HepG2 (cell line): ENCODE data around the gene NUP54. TPM values are rescaled to one million over a fixed set of nuclear protein-coding genes. Genes with fewer than 3 reads are reported as not detected.

Source experiments
- BCL6 ChIP-seq: IDR thresholded peaks from 2 replicates; pipeline ENCODE4 v1.6.1; 2016; ENCODE audit warnings: missing genetic modification reagents, missing compliant biosample characterization
- EHMT2 ChIP-seq: fragments of 200-600 bp; sonication (generic); IDR thresholded peaks from 2 replicates; pipeline ENCODE4 v1.7.0; 2017; ENCODE audit warnings: antibody characterized with exemption, low read depth, low read length, borderline replicate concordance
- HBP1 ChIP-seq: IDR thresholded peaks from 2 replicates; pipeline ENCODE4 v1.6.1; 2016; ENCODE audit warnings: low read depth, control low read depth
- HMGA1 ChIP-seq: sonication (generic); formaldehyde crosslinking; conservative IDR thresholded peaks from 2 replicates; pipeline ENCODE4 v1.4.0; 2020; ENCODE audit warnings: missing genetic modification reagents
- LBX2 ChIP-seq: sonication (generic); formaldehyde crosslinking; IDR thresholded peaks from 2 replicates; pipeline ENCODE4 v1.5.0; 2020; ENCODE audit warnings: missing genetic modification reagents, mild to moderate bottlenecking, borderline replicate concordance
- MATR3 ChIP-seq: sonication (generic); formaldehyde crosslinking; IDR thresholded peaks from 2 replicates; pipeline ENCODE4 v1.4.0; 2020; ENCODE audit warnings: missing genetic modification reagents
- PAXIP1 ChIP-seq: sonication (generic); formaldehyde crosslinking; conservative IDR thresholded peaks from 2 replicates; pipeline ENCODE4 v1.4.0; 2020; ENCODE audit warnings: mild to moderate bottlenecking, missing genetic modification reagents, moderate library complexity
- RBM39 ChIP-seq: fragments of 200-400 bp; formaldehyde crosslinking; IDR thresholded peaks from one replicate; pipeline ENCODE4 v1.6.1; 2018; ENCODE audit warnings: antibody characterized with exemption, mild to moderate bottlenecking, low read depth, low read length; ENCODE audit not compliant: poor library complexity, severe bottlenecking
- REXO4 ChIP-seq: sonication (generic); formaldehyde crosslinking; IDR thresholded peaks from 2 replicates; pipeline ENCODE4 v1.8.0; 2022; ENCODE audit warnings: missing genetic modification reagents, mild to moderate bottlenecking, borderline replicate concordance
- ZBTB42 ChIP-seq: sonication (generic); formaldehyde crosslinking; IDR thresholded peaks from 2 replicates; pipeline ENCODE4 v1.5.0; 2020; ENCODE audit warnings: mild to moderate bottlenecking, missing genetic modification reagents
- ZNF317 ChIP-seq: sonication (generic); formaldehyde crosslinking; IDR thresholded peaks from 2 replicates; pipeline ENCODE4 v1.5.0; 2020; ENCODE audit warnings: mild to moderate bottlenecking, missing genetic modification reagents
- ZNF383 ChIP-seq: sonication (generic); formaldehyde crosslinking; IDR thresholded peaks from 2 replicates; pipeline ENCODE4 v1.4.0; 2020; ENCODE audit warnings: missing genetic modification reagents, mild to moderate bottlenecking, borderline replicate concordance
- ZNF468 ChIP-seq: sonication (generic); formaldehyde crosslinking; IDR thresholded peaks from 2 replicates; pipeline ENCODE4 v1.8.0; 2022; ENCODE audit warnings: mild to moderate bottlenecking, moderate library complexity, missing genetic modification reagents
- polyA plus RNA-seq, 8 experiments: library from polyadenylated mRNA; depleted of rRNA in 3 of 8; stranded (reverse) in 7 of 8; unstranded in 1 of 8; fragments of >200 nt; fragmentation: Illumina TruSeq in 4 of 8; extraction: Trizol in 4 of 8; gene quantifications; 2 replicates each; pipeline versions ENCODE4 v1.2.1 to v1.2.3, GENCODE V29; 2011 to 2016; ENCODE audit warnings: low read depth in 4 of 8, missing spikeins in 1 of 8, mixed read lengths in 1 of 8; ENCODE audit not compliant: insufficient read depth in 1 of 8
- total RNA-seq, 5 experiments: library from RNA; depleted of rRNA; stranded (reverse); fragments of >200 nt; fragmentation: Illumina TruSeq; extraction: Trizol; gene quantifications; 2 replicates each; pipeline ENCODE4 v1.2.3, GENCODE V29; 2016; ENCODE audit warnings: low read depth in 1 of 5
- TF ChIP-seq, protein P1 (sequence below): sonication (generic); formaldehyde crosslinking; IDR thresholded peaks from 2 replicates; pipeline ENCODE4 v1.5.0; 2020; ENCODE audit warnings: mild to moderate bottlenecking, missing genetic modification reagents, borderline replicate concordance
- TF ChIP-seq, protein P2 (sequence below): sonication (generic); formaldehyde crosslinking; IDR thresholded peaks from 2 replicates; pipeline ENCODE4 v1.9.0; 2021; ENCODE audit warnings: missing genetic modification reagents, borderline replicate concordance

The NUP54 gene
- total and polyA plus RNA-seq, 2 of the 13 experiments (the other 11 are each of a cell fraction or from before 2014, with no cell fraction given) = 36.1 to 69.3 TPM

- no peak for TF ChIP-seq LBX2
- no peak for TF ChIP-seq ZNF383 (CRISPR knock-in tag)
- TF ChIP-seq, protein P1, sequence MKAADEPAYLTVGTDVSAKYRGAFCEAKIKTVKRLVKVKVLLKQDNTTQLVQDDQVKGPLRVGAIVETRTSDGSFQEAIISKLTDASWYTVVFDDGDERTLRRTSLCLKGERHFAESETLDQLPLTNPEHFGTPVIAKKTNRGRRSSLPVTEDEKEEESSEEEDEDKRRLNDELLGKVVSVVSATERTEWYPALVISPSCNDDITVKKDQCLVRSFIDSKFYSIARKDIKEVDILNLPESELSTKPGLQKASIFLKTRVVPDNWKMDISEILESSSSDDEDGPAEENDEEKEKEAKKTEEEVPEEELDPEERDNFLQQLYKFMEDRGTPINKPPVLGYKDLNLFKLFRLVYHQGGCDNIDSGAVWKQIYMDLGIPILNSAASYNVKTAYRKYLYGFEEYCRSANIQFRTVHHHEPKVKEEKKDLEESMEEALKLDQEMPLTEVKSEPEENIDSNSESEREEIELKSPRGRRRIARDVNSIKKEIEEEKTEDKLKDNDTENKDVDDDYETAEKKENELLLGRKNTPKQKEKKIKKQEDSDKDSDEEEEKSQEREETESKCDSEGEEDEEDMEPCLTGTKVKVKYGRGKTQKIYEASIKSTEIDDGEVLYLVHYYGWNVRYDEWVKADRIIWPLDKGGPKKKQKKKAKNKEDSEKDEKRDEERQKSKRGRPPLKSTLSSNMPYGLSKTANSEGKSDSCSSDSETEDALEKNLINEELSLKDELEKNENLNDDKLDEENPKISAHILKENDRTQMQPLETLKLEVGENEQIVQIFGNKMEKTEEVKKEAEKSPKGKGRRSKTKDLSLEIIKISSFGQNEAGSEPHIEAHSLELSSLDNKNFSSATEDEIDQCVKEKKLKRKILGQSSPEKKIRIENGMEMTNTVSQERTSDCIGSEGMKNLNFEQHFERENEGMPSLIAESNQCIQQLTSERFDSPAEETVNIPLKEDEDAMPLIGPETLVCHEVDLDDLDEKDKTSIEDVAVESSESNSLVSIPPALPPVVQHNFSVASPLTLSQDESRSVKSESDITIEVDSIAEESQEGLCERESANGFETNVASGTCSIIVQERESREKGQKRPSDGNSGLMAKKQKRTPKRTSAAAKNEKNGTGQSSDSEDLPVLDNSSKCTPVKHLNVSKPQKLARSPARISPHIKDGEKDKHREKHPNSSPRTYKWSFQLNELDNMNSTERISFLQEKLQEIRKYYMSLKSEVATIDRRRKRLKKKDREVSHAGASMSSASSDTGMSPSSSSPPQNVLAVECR (CRISPR knock-in tag) = peak; percentile 98
- peak; percentile 81 for TF ChIP-seq RBM39
- no peak; the same call in 1 of the 2 replicates for TF ChIP-seq ZNF317 (CRISPR knock-in tag)
- TF ChIP-seq MATR3 = no peak
- 0 out of 2 replicates have a peak, but pooled peaks have one; percentile 33 for TF ChIP-seq EHMT2
- TF ChIP-seq ZNF468 (CRISPR knock-in tag) = no peak
- TF ChIP-seq HBP1 = peak; percentile 94
- TF ChIP-seq, protein P2, sequence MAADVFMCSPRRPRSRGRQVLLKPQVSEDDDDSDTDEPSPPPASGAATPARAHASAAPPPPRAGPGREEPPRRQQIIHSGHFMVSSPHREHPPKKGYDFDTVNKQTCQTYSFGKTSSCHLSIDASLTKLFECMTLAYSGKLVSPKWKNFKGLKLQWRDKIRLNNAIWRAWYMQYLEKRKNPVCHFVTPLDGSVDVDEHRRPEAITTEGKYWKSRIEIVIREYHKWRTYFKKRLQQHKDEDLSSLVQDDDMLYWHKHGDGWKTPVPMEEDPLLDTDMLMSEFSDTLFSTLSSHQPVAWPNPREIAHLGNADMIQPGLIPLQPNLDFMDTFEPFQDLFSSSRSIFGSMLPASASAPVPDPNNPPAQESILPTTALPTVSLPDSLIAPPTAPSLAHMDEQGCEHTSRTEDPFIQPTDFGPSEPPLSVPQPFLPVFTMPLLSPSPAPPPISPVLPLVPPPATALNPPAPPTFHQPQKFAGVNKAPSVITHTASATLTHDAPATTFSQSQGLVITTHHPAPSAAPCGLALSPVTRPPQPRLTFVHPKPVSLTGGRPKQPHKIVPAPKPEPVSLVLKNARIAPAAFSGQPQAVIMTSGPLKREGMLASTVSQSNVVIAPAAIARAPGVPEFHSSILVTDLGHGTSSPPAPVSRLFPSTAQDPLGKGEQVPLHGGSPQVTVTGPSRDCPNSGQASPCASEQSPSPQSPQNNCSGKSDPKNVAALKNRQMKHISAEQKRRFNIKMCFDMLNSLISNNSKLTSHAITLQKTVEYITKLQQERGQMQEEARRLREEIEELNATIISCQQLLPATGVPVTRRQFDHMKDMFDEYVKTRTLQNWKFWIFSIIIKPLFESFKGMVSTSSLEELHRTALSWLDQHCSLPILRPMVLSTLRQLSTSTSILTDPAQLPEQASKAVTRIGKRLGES = 0 out of 2 replicates have a peak, but pooled peaks have one; percentile 67
- TF ChIP-seq HMGA1 (CRISPR knock-in tag) = no peak
- TF ChIP-seq PAXIP1 (CRISPR knock-in tag) = peak; percentile 53
- no peak for TF ChIP-seq REXO4 (CRISPR knock-in tag)
- peak; percentile 76 for TF ChIP-seq BCL6 (CRISPR knock-in tag)
- TF ChIP-seq ZBTB42 (CRISPR knock-in tag) = no peak
Measured at GRCh38 chr4:76148142-76148865, at the start of gene NUP54 (continued).
